Effector memory CD8-positive, alpha-beta T cell (primary cell): ENCODE measurements around the gene USP9Y.
A peak's percentile ranks its signal among the peaks of the same experiment; 100 is the strongest.
"Not testable (repeated sequence)": the region's sequence is repeated elsewhere in the genome, so short reads cannot be mapped to it uniquely, and the experiment has no call there.

Source experiments
- ATAC-seq: fragments of 150-1000 bp; cut with Tn5 transposase; replicated peaks from 2 replicates; pipeline ENCODE4 v1.10.0; 2021; ENCODE audit warnings: mild to moderate bottlenecking, moderate library complexity
- DNase-seq, 3 experiments: peaks; one replicate each; pipeline ENCODE4 v3.0.0; 2021
- H3K27ac Mint-ChIP-seq, 2 donors: one replicate each; pipeline ENCODE4 v1.8.0; 2022; ENCODE audit warnings: mild to moderate bottlenecking in 2 of 2, mixed read lengths in 2 of 2, moderate library complexity in 2 of 2
- H3K27me3 Mint-ChIP-seq, 2 donors: one replicate each; pipeline ENCODE4 v1.8.0; 2022; ENCODE audit warnings: mixed read lengths in 2 of 2
- H3K36me3 Mint-ChIP-seq: one replicate; pipeline ENCODE4 v1.8.0; 2022; ENCODE audit warnings: mild to moderate bottlenecking, moderate library complexity, mixed read lengths; ENCODE audit not compliant: insufficient read depth
- H3K4me1 Mint-ChIP-seq, 2 donors: one replicate each; pipeline ENCODE4 v1.8.0; 2022; ENCODE audit warnings: low read depth in 2 of 2, mixed read lengths in 2 of 2
- H3K4me3 Mint-ChIP-seq, 2 donors: one replicate each; pipeline ENCODE4 v1.8.0; 2022; ENCODE audit warnings: mild to moderate bottlenecking in 2 of 2, mixed read lengths in 2 of 2, moderate library complexity in 2 of 2
- H3K9me3 Mint-ChIP-seq, 2 donors: one replicate each; pipeline ENCODE4 v1.8.0; 2022; ENCODE audit warnings: mixed read lengths in 2 of 2
- total RNA-seq, 9 experiments: gene quantifications; one replicate each; lab custom pipeline; 2026; lab: John Stamatoyannopoulos, UW

The USP9Y gene
- total RNA-seq, result 0.11 to 455 (median 97.0) reads per million in 9 experiments

GRCh38 chrY:12701181-12701695 lies at the start of gene USP9Y:
Gene USP9Y, plus strand, starts transcription at chrY:12701231. Its CDS starts 8,217 bp downstream, at chrY:12709448.
- DNase-seq (no peak), ATAC-seq (no peak)
- Mint-ChIP-seq H3K4me1 (peaks cover 9 to 33% of the 10 kb centered on the region in 2 donors), H3K4me3 (no peak within 1 kb of the TSS), H3K27ac (peak within 1 kb of the TSS in 1 of 2 donors; percentile 83), H3K9me3 (peaks cover 0 to 2% of the 10 kb centered on the region in 2 donors), H3K36me3 (peaks cover 12% of the 10 kb centered on the region), H3K27me3 (no peaks in the 10 kb centered on the region)

GRCh38 chrY:12651621-12652036 lies 49.4 kb upstream of the USP9Y start:
- Mint-ChIP-seq H3K4me1 (no peaks in the 10 kb centered on the region), H3K27ac (no peak overlapping the region), H3K4me3 (no peak overlapping the region), H3K27me3 (no peaks in the 10 kb centered on the region), H3K9me3 (no peaks in the 10 kb centered on the region), H3K36me3 (no peaks in the 10 kb centered on the region)
- DNase-seq, result no peak
- no peak for ATAC-seq

DNA sequence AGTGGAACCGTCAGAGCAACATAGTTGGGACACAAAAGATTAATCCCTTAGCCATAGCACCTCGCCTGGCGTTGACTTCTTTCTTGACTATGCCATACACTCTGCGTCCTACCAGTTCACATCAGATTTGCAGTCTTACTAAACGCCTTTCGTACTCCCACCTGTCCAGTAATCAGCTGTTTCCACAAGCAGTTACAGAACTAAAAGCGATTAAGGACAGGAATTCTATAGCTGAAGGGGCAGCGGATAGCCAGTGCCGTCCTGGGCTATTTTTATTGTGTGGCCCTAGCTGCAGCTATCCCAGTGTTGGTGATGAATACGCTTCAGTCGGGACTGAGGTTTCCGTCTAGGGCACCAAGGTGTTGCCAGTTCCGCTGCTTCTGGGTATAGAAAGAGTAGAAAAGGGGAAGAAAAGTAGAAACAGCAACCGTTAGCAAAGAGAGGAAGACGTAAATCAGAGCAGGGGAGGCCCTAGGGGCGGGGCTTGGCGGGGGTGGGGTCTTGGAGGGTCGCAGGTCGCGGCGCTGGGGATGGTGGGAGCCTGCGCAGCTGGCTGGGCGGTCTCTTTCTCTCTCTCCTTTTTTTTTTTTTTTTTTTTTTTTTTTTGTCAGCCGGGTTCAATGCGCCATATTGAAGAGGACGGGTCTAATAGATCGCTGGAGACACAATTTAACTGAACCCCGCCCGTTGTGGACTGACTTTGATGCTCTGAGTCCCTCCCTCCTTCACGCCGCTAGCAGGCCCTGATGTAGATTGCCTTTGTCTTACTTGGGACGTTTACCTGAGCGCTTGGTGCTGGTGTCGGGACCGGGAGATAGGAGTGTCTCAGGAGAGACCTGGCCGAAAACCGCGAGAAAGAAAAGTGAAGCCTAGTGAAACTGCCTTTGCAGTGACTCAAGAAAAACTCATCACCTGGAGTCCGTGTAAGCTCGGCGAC lies 39.0 kb upstream of the USP9Y start:
- Mint-ChIP-seq H3K4me3 (peak overlapping the region; percentile 89 to 92), H3K4me1 (peaks cover 3 to 36% of the 10 kb centered on the region in 2 donors), H3K9me3 (no peaks in the 10 kb centered on the region), H3K27me3 (no peaks in the 10 kb centered on the region), H3K36me3 (peaks cover 47% of the 10 kb centered on the region), H3K27ac (peak overlapping the region; percentile 94 to 96)
- ATAC-seq, result peak; percentile 75
- peak; percentile 47 to 70 (median 48) for DNase-seq

DNA sequence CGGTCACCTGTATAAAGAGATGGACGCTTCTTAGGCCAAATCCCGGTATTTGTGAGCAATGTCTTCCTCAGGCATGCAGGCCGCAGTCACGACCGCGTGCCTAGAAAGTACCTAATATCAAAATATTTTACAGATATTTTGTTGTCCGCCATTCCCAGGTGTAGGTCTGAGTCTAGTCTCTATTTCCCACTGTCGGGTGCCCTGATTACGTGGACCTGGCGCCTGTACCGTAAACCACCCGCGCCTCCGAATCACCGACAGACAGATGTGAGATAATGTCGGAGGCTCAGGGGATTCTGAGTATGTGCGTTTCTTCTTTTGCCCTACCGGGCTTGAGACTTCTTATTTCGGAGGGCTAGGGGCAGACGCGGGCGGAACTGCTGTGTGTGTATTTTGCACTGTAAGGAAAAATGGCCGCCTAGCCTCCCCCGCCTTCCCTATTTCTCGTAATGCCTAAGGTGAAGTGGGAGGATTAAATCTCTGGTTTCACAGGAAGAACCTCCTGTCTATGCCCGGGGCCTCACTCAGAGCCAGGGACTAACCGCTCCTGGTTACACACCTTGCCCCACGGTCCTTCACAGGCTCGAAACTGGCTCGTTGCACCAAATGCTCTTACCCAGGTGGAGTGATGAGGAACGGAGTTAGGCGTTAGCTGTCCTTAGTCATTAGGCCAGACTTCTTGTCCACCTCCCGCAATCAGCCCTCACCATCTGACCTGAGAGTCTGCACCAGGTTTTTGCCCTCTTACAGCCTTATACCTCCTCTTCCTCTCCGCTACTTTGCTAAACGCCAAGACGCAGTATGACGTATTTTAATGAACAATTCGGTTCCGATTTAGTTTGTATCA lies 38.1 kb upstream of the USP9Y start:
- ATAC-seq (peak; percentile 41), DNase-seq (peak; percentile 21 to 69 (median 26))
- no peaks in the 10 kb centered on the region for H3K27me3 Mint-ChIP-seq
- H3K9me3 Mint-ChIP-seq, result no peaks in the 10 kb centered on the region
- peaks cover 54% of the 10 kb centered on the region for H3K36me3 Mint-ChIP-seq
- H3K4me1 Mint-ChIP-seq, result peaks cover 8 to 45% of the 10 kb centered on the region in 2 donors
- H3K27ac Mint-ChIP-seq, result peak overlapping the region; percentile 94 to 96
- peak overlapping the region; percentile 89 to 92 for H3K4me3 Mint-ChIP-seq

- Mint-ChIP-seq H3K27ac (peak overlapping the region; percentile 94 to 96), H3K4me3 (peak overlapping the region; percentile 89 to 92), H3K4me1 (peaks cover 10 to 53% of the 10 kb centered on the region in 2 donors), H3K36me3 (peaks cover 58% of the 10 kb centered on the region)
- not testable (repeated sequence) for H3K9me3 Mint-ChIP-seq, H3K27me3 Mint-ChIP-seq, ATAC-seq
- DNase-seq, result peak in 1 of 3 experiments; percentile 29
These were observed 37.2 kb upstream of the USP9Y start for GRCh38 chrY:12663845-12664244.

- peak overlapping the region in 1 of 2 donors; percentile 31 for H3K4me3 Mint-ChIP-seq
- no peaks in the 10 kb centered on the region for H3K27me3 Mint-ChIP-seq
- H3K4me1 Mint-ChIP-seq, result peaks cover 8 to 65% of the 10 kb centered on the region in 2 donors
- ATAC-seq (no peak), DNase-seq (no peak)
- no peaks in the 10 kb centered on the region for H3K9me3 Mint-ChIP-seq
- peak overlapping the region in 1 of 2 donors; percentile 72 for H3K27ac Mint-ChIP-seq
- peaks cover 9% of the 10 kb centered on the region for H3K36me3 Mint-ChIP-seq
These were observed 22.9 kb upstream of the USP9Y start for GRCh38 chrY:12678111-12678510.

- ATAC-seq (no peak), DNase-seq (no peak)
- Mint-ChIP-seq H3K36me3 (peaks cover 10% of the 10 kb centered on the region), H3K4me3 (peak overlapping the region in 1 of 2 donors; percentile 43), H3K27ac (peak overlapping the region in 1 of 2 donors; percentile 74), H3K27me3 (no peaks in the 10 kb centered on the region), H3K4me1 (peaks cover 10 to 61% of the 10 kb centered on the region in 2 donors), H3K9me3 (no peaks in the 10 kb centered on the region)
These were observed 19.5 kb upstream of the USP9Y start for GRCh38 chrY:12681535-12681934.

- Mint-ChIP-seq H3K27me3 (no peaks in the 10 kb centered on the region), H3K9me3 (no peaks in the 10 kb centered on the region), H3K36me3 (peaks cover 43% of the 10 kb centered on the region), H3K27ac (no peak overlapping the region), H3K4me1 (peaks cover 2 to 35% of the 10 kb centered on the region in 2 donors), H3K4me3 (no peak overlapping the region)
- DNase-seq, result no peak
- no peak for ATAC-seq
These were observed 12.7 kb upstream of the USP9Y start for GRCh38 chrY:12688337-12688736.

- H3K4me1 Mint-ChIP-seq, result peaks cover 3 to 21% of the 10 kb centered on the region in 2 donors
- peaks cover 0 to 2% of the 10 kb centered on the region in 2 donors for H3K9me3 Mint-ChIP-seq
- H3K27ac Mint-ChIP-seq, result peak overlapping the region in 1 of 2 donors; percentile 66
- peaks cover 5% of the 10 kb centered on the region for H3K36me3 Mint-ChIP-seq
- DNase-seq (no peak), ATAC-seq (no peak)
- H3K27me3 Mint-ChIP-seq, result no peaks in the 10 kb centered on the region
- no peak overlapping the region for H3K4me3 Mint-ChIP-seq
These were observed 944 bp upstream of the USP9Y start for GRCh38 chrY:12700087-12700486.

GRCh38 chrY:12702174-12702573 lies 1.1 kb downstream of the USP9Y start:
- H3K9me3 Mint-ChIP-seq, result peaks cover 0 to 2% of the 10 kb centered on the region in 2 donors

GRCh38 chrY:12710460-12710859 lies 9.4 kb downstream of the USP9Y start:
- Mint-ChIP-seq H3K9me3 (no peaks in the 10 kb centered on the region), H3K4me1 (peaks cover 13 to 48% of the 10 kb centered on the region in 2 donors), H3K27me3 (no peaks in the 10 kb centered on the region), H3K27ac (peak overlapping the region; percentile 81 to 88), H3K36me3 (peaks cover 27% of the 10 kb centered on the region), H3K4me3 (peak overlapping the region in 1 of 2 donors; percentile 19)
- ATAC-seq (no peak), DNase-seq (no peak)

More at GRCh38 chrY:12702174-12702573, 1.1 kb downstream of the USP9Y start:
- Mint-ChIP-seq H3K4me3 (no peak overlapping the region), H3K27ac (peak overlapping the region in 1 of 2 donors; percentile 83), H3K36me3 (peaks cover 12% of the 10 kb centered on the region), H3K27me3 (no peaks in the 10 kb centered on the region), H3K4me1 (peaks cover 11 to 35% of the 10 kb centered on the region in 2 donors)
- DNase-seq (no peak), ATAC-seq (no peak)

GRCh38 chrY:12715376-12715775 lies 14.3 kb downstream of the USP9Y start:
- no peak overlapping the region for H3K4me3 Mint-ChIP-seq

DNA sequence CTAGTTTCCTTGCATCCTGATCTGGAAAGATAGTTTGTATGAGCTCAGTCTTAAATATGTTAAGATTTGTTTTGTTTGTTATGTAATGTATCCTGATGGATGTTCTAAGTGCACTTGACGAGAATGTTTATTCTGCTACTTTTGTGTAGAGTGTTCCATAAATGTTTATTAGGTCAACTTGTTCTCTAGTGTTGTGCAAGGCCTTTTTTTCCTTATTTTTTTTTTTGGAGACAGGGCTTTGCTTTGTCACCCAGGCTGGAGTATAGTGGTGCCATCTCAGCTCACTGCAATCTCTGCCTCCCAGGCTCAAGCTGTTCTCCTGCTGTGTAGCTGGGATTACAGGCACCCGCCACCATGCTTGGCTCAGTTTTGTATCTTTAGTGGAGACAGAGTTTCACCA lies 28.7 kb downstream of the USP9Y start:
- H3K27ac Mint-ChIP-seq, result no peak overlapping the region
- H3K4me3 Mint-ChIP-seq, result no peak overlapping the region
- DNase-seq, result no peak
- peaks cover 2 to 51% of the 10 kb centered on the region in 2 donors for H3K4me1 Mint-ChIP-seq
- H3K9me3 Mint-ChIP-seq, result no peaks in the 10 kb centered on the region
- peaks cover 38% of the 10 kb centered on the region for H3K36me3 Mint-ChIP-seq
- ATAC-seq, result no peak
- no peaks in the 10 kb centered on the region for H3K27me3 Mint-ChIP-seq

More at GRCh38 chrY:12715376-12715775, 14.3 kb downstream of the USP9Y start:
- H3K4me1 Mint-ChIP-seq, result peaks cover 5 to 29% of the 10 kb centered on the region in 2 donors
- DNase-seq (no peak), ATAC-seq (no peak)
- H3K9me3 Mint-ChIP-seq, result no peaks in the 10 kb centered on the region
- peak overlapping the region in 1 of 2 donors; percentile 44 for H3K27ac Mint-ChIP-seq
- peaks cover 5% of the 10 kb centered on the region for H3K36me3 Mint-ChIP-seq
- H3K27me3 Mint-ChIP-seq, result no peaks in the 10 kb centered on the region
